Adipose tissue (tissue), 3 donors: ENCODE results near the gene LBH. TPM values are rescaled to one million over a fixed set of nuclear protein-coding genes. Genes with fewer than 3 reads are reported as not detected.

Experiments
- polyA plus RNA-seq, 3 donors: library from polyadenylated mRNA; stranded (reverse); fragments of 200-250 nt; gene quantifications; one replicate each; pipeline ENCODE4 v1.2.3, GENCODE V29; 2013
- donor health status: healthy with polysubstance abuse.
- donor health status: Bipolar disorder and iron deficiency.
- donor health status: healthy.

Gene LBH
- polyA plus RNA-seq, 3 donors = 4.8 to 15.6 (median 12.2) TPM

Other genes starting within 250 kb of the LBH start
- 10 to 100 TPM; 26.3 to 87.5 (median 53.4) TPM for gene YPEL5, start 84.5 kb upstream of the LBH start, polyA plus RNA-seq
- 1 to 10 TPM in 2 of 3 donors, under 1 TPM in 1; 0.56 to 1.6 (median 1.2) TPM for gene LCLAT1, start 215.7 kb downstream of the LBH start, polyA plus RNA-seq